GM19023 (cell line): Measurements from ENCODE around the gene NOC2L.
A peak's percentile ranks its signal among the peaks of the same experiment; 100 is the strongest.

Source experiments
- ATAC-seq: cut with Tn5 transposase; IDR thresholded peaks from one replicate; pipeline ENCODE4 v1.9.1; 2021; ENCODE audit warnings: mild to moderate bottlenecking, moderate library complexity; ENCODE audit not compliant: unreplicated experiment

Gene NOC2L

GRCh38 chr1:975365-975764 lies 16.3 kb upstream of the NOC2L start:
- no peak for ATAC-seq

GRCh38 chr1:974687-975328 lies 15.8 kb upstream of the NOC2L start:
- ATAC-seq, result no peak

GRCh38 chr1:974293-974640 lies 15.2 kb upstream of the NOC2L start:
- ATAC-seq, result no peak

DNA sequence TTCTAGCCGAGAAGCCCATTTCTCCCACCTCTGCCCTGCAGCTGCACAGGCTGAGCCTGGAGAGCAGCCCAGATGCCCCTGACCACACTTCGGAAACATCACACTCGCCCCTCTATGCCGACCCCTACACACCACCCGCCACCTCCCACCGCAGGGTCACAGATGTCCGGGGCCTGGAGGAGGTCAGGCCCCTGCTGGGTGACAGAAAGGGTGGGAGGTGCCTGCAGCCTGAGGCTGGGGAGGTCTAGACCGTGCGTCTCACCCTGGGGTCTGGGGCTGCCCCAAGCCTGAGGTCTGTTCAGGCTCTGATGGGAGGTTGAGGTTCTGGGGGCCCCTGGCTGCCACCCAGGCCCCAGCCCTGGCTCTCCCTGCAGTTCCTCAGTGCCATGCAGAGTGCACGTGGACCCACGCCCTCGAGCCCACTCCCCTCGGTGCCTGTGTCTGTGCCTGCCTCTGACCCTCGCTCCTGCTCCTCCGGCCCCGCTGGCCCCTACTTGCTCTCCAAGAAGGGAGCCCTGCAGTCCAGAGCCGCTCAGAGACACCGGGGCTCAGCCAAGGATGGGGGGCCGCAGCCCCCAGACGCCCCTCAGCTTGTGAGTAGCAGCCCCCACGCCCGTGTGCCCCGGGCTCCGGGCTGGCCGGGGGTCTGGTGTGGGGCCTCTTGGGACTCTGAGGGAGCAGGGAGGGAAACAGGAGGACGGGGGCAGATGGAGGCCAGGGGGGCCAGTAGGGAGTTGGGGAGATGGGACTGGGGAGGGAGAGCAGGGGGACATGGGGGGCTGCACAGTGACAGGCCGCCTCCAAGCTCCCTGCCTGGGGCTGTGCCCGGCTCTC lies 14.6 kb upstream of the NOC2L start:
- no peak for ATAC-seq

DNA sequence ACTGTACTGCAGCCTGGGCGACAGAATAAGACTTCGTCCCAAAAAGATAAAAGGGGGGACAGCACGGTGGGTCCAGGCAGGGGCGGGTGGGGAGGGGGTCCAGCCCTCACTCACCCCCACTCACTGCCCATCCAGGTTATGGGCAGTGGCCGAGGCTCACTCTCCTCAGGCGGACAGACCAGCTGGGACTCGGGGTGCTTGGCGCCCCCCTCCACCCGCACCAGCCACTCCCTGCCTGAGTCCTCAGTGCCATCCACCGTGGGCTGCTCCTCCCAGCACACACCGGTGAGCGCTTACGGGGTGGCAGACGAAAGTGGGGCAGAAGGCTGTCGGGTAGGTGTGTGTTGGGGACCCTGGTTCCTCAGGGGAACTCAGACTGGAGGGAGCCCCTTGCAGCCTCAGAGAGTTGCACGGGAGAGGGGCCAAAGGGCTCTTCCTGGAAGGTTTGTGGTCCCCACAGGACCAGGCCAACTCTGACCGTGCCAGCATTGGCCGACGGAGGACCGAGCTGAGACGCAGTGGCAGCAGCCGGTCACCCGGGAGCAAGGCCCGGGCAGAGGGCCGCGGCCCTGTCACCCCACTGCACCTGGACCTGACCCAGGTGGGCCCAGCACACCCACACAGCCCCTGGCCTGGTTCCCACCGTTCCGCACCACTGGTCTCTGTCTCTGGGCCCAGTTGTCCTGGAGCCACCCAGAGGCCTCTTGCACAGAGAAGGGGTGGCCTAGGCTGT lies 13.8 kb upstream of the NOC2L start:
- ATAC-seq, result no peak

GRCh38 chr1:971751-972506 lies 12.9 kb upstream of the NOC2L start:
- no peak for ATAC-seq

- ATAC-seq, result no peak
These were observed 12.1 kb upstream of the NOC2L start for GRCh38 chr1:970973-971730.

GRCh38 chr1:970242-970972 lies 11.4 kb upstream of the NOC2L start:
- no peak for ATAC-seq

- ATAC-seq, result no peak
These were observed 10.3 kb upstream of the NOC2L start for GRCh38 chr1:969260-969855.

DNA sequence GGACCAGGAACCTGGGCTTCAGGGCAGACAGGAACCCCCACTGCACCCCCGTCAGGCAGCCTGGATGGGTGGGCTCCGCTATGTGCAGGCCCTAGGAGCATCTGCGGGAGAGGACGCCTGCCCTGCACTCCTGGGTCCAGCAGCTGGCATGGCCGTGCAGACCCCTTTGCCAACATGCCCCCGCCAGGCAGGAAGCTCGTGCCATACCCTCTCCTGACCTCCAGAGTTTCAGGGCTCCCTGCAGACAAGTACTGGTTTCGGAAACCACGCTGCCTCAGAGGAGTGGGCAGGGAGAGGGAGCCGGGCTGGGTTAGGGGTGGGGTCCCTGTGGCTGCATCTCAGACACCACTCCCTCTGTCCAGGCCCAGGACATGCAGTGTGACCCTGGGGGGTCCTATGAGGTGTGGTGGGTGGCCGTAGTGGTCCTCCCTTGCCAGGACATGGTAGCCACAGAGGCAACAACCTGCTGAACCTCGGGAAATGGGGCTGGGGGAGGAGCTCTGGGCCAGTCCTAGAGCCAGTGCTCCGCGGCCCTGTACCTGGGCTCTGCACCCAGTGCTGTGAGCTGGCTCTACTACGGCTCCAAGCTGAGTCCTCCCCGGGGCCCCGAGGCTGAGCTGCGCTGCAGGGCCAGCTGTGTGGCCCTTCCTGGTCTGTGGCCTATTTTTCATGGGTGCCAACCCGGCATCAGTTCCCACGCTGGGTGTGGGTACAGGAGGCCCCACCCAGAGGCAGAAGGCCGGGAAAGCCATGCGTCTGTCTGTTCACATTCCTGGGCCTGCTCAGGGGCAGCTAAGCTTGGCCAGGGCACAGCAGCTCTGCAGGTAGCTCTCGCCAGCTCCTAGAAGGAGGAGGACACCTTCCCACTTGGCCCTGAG lies 8.6 kb upstream of the NOC2L start:
- ATAC-seq, result no peak

DNA sequence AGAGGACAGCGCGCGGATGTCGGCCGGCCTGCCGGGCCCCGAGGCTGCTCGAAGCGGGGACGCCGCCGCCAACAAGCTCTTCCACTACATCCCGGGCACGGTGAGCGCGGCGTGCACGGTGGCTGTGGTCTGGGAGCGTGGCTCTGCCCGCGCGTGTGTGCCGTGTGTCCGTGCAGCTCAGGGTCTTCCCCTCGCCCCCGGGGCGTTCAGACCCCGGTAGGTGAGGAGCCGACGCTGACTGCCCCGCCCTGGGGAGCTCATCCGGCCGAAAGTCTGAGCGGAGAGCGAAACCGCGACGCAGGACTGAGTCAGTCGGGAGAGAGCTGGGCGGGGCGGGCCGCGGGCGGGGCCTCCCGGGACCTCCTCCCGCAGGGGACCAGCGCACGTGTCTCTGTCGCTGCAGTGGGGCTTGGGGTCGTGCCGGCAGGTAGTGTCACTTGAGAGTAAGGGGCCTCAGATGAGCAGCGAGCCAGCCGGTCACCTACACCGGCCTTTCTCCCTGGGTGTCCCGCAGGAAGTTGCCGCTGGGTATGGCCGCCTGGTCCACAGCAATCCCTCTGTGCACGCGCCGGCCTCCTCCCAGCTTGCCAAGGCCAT lies 7.7 kb upstream of the NOC2L start:
- ATAC-seq, result peak; percentile 67

DNA sequence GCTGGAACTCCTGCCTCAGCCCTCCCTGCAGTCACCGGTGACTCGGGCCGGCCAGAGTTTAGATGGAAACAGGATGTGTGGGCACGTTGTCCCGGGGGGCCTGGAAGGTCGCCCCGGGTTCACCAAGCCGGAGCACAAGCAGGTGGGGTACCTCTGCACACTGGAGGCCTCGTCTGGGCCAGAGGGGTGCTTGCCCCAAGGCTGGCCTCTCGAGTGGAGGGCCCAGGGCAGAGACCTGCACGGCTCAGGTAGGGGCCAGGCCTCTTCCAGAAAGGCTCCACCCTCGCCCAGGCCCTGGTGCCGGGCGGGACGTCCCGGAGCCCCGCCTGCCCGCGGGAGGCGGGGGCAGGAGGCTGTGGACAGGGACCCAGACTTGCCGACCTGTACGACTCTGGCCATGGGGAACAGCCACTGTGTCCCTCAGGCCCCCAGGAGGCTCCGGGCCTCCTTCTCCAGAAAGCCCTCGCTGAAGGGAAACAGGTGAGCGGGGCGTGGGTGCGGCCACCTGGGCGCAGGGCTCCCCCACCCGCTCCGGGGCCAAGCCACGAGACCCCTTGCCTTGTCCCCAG lies 7.2 kb upstream of the NOC2L start, which contains the start of gene PLEKHN1:
Gene PLEKHN1 (plus strand): TSS at position 348 of the 569 bp plus-strand sequence. CDS start 50 bp downstream, at position 398.
- peak; percentile 41 for ATAC-seq

DNA sequence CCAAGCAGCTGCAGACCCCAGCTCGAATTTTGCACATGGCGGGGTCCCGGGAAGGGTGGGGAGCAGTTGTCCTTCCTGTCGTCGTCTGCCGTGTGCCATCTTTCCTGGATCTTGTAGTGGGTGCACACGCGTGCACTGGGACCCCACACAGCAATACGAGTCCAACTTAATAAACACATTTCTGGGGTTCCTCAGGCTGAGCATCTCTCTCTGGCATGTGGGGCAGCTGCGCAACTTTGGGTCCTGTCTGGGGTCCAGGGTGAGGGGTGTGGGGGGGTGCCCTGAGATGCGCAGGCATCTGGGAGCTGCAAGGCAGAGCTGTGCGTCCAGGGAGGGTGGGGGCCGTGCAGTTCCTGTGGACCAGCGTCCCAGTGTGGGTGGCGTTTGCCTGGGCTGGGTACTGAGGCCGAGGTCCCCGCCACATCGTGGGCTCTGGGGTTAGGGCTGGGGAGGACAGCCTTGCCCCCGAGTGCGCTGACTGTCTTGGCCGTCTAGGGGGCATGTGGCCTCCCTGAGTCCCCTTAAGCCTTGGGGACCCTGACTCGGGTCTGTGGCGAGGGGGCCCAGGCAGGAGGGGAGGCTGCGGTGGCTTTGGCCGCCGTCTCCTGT lies 6.6 kb upstream of the NOC2L start:
- no peak for ATAC-seq

GRCh38 chr1:964691-965525 lies 5.9 kb upstream of the NOC2L start:
- ATAC-seq, result no peak

GRCh38 chr1:963746-964525 lies 4.9 kb upstream of the NOC2L start:
- no peak for ATAC-seq

DNA sequence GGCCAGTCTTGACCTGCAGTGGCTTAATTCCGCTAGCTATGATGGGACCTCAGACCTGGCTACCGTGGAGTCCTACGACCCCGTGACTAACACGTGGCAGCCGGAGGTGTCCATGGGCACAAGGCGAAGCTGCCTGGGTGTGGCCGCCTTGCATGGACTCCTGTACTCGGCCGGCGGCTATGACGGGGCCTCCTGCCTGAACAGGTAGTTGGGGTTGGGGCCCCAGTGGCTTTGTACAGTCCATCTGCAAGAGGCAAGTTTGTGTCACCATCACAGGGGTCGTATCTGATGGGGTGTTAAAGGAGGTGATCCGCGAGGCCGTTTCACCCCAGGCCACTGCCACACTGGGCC lies 4.2 kb upstream of the NOC2L start:
- ATAC-seq, result no peak
